Right ventricle myocardium superior (tissue), 1 donor: ENCODE results near the gene EHD4. TPM values are rescaled to one million over a fixed set of nuclear protein-coding genes. Genes with fewer than 3 reads are reported as not detected.

Experiments used
- microRNA-seq: library from miRNA; unstranded; fragments of <30 nt; microRNA quantifications from one replicate; pipeline ENCODE4 v1.2.0, GENCODE V29; 2020
- total RNA-seq: library from RNA; stranded (reverse); fragmentation: NEBNext Ultra II Directional; extraction: Animal tissue kit (Norgen Biotek cat#: 25700); gene quantifications from one replicate; pipeline ENCODE4 v1.2.1, GENCODE V29; 2021
- donor health status: DM: no; HTN: yes; CAD: no; lungs with severe emphysema.

Gene EHD4
- total RNA-seq, 1 donor from 2014 or later, result 47.2 TPM

Small RNA genes within 50 kb of the gene (microRNA-seq; reads per million reads assigned to microRNA genes)
- not detected for gene MIR4310

Other genes with a start within 250 kb of the EHD4 start
- 15.1 TPM for gene MAPKBP1, start 198.1 kb downstream of the EHD4 start, total RNA-seq
- gene JMJD7, start 144.5 kb downstream of the EHD4 start, total RNA-seq, result 14.3 TPM
- gene PLA2G4B, start 133.7 kb downstream of the EHD4 start, total RNA-seq, result 3.6 TPM
- gene SPTBN5, start 78.5 kb downstream of the EHD4 start, total RNA-seq, result 3.4 TPM
- not detected for gene PLA2G4E, start 48.5 kb upstream of the EHD4 start, total RNA-seq
- not detected for gene PLA2G4D, start 122.0 kb upstream of the EHD4 start, total RNA-seq
- gene PLA2G4F, start 184.1 kb upstream of the EHD4 start, total RNA-seq, result 4.6 TPM
- 46.3 TPM for gene VPS39, start 235.7 kb upstream of the EHD4 start, total RNA-seq